ENCODE results near the gene SLC25A31.

SLC25A31 gene

DNA sequence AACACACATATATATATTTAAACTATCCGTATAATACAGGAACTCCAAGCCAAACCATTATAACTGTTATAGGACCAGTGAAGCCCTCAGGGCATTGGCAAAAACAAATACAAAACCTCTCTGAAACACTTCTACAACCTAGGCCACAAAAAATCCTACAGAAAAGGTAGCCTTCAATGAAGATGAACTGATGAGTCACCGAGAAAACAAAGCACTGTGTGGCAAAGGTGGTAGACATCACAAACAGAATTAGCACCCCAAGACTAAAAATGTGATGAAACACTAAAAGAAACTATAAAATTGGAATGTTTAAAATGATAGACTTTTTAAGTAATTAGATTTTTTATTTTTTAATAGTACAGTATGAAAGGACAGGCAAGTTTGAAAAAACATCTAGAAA lies 46.4 kb downstream of the SLC25A31 start:
- DNase-seq (ENCODE audit: low read depth in 2 of 2, low spot score in 1 of 2), result no peak

DNA sequence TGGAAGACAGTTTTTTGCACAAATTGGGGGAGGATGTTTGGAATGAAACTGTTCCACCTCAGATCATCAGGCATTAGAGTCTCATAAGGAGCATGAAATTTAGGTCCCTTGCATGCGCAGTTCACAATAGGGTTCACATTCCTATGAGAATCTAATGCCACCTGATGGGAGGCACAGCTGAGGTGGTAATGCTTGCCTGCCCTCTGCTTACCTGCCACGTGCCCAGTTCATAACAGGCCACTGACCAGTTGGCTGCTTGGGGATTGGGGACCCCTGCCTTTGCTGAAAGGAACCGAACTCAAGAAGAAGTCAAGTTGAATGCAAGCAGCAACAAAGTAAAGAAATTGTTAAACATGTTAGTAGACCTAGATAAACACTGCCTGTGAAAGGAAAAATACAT lies 47.3 kb downstream of the SLC25A31 start:
- no peak for DNase-seq (ENCODE audit: low read depth in 2 of 2, low spot score in 1 of 2)

- no peak for DNase-seq (ENCODE audit: low read depth in 2 of 2, low spot score in 1 of 2)
Measured at GRCh38 chr4:127778102-127778501, 47.9 kb downstream of the SLC25A31 start.

GRCh38 chr4:127780598-127780997 lies 50.4 kb downstream of the SLC25A31 start:
- DNase-seq (ENCODE audit: low read depth in 2 of 2, low spot score in 1 of 2), result no peak

DNA sequence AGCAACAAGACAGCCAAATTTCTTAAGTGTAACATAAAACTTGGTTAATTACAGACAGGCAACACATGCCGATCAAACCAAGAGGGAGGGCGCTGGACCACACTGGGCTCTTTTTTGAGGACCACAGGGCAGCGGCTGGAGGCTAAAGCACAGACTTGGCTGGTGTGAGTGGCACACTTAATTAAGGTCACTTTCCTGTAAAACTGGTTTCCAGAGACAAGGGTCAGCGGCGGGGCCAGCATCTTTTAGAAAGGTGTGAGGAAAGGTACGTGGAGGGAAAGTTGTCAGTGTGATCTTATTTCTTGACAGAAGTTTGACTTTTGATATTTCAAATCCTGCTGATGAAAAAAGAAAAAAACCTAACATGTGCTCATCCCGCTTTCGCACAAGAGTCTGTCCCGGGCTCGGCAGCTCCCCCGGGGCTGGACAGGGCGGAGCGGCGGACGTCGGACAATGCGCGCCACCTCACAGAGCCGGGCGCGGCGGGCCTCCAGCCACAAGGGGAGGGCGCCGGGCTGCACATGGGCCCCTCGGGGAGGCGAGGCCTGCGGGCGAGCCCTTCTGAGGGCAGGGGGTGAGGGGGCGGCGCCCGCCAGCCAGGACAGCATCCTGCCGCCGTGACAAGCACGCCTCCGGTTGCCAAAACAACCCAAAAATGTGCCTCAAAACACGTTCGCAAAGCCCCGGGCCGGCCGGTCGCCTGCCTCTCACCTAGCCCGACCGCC lies 51.3 kb downstream of the SLC25A31 start:
- no peak for DNase-seq (ENCODE audit: low read depth in 2 of 2, low spot score in 1 of 2)

- no peak for DNase-seq (ENCODE audit: low read depth in 2 of 2, low spot score in 1 of 2)
Measured at GRCh38 chr4:127782025-127782274, 51.8 kb downstream of the SLC25A31 start.

GRCh38 chr4:127782275-127783025 lies 52.2 kb downstream of the SLC25A31 start, which contains the start of gene HSPA4L:
Gene HSPA4L, plus strand, starts transcription at chr4:127782322. Its CDS starts 229 bp downstream, at chr4:127782551.
- DNase-seq (ENCODE audit: low read depth in 2 of 2, low spot score in 1 of 2), result no peak

DNA sequence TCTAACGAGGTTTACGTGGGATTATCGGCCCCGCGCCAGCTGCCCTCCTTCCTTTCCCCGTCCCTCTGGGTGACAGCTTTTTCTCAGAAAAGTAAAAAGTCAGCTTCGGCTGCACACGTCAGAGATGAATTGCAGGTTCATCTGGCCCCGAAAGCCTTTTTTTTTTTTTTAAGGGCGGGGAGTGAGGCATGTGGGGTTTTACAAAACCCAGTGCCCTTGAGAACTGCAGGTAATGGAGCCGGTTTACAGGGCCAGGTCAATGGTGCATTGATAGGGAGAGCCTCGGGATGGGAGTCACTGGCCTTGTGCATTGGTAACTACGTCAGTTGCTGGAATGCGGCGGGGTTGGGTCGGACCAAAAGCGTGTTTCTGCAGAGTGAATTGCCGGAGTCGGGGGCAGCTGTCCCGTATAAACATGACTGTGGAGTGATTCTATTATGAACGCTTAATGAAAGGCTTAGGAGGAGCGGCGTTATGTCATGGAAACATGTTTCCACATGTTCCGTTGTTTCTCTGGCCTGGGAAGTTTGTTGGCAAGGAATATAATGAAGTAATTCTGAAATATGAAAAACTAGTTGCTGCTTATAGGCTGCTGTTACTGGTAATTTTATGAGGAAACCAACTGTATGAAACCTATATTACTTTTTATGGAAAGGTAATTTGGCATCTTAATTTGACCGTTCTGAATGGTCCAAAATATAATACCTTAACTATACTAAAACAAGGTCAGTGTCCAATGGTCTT lies 53.0 kb downstream of the SLC25A31 start:
- no peak for DNase-seq (ENCODE audit: low read depth in 2 of 2, low spot score in 1 of 2)

DNA sequence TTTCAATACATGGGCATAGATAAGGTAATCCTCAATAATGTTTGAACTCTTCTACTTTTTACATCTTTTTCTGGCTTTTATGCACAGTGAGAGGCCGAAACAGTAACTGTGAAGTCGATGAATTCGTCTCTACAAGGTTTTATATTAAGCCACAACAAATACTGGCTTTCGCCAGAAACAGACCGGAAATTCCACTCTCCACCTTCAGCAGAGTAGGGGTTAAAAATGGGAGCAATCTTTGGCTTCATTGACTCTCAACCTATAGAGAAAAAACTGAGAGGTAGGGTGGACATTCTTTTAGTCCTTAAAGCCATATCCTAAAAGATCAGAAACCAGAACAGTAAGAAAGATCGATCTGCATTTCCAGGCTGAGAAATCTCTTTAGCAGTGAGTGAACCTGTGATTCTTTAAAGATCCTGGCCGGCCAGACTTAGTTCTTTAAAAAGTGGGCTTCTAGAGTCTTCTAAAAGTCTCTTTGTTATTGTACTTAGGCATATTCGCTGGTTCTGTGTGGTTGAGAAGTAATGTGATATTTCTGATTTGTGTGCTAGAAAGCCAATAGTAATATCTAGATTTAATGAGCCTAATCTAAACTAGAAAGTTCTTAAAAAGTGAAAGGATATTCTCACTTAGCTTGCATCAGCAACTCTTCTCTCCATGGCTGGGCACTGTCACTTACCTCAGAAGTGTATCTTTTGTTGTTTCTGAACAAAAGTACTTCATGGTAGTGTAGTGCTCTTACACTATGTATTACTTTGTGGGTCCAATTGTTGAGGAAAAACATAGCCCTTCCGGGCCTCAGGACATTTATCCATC lies 54.0 kb downstream of the SLC25A31 start:
- no peak for DNase-seq (ENCODE audit: low read depth in 2 of 2, low spot score in 1 of 2)

GRCh38 chr4:127788517-127788916 lies 58.3 kb downstream of the SLC25A31 start:
- DNase-seq (ENCODE audit: low read depth in 2 of 2, low spot score in 1 of 2), result no peak

DNA sequence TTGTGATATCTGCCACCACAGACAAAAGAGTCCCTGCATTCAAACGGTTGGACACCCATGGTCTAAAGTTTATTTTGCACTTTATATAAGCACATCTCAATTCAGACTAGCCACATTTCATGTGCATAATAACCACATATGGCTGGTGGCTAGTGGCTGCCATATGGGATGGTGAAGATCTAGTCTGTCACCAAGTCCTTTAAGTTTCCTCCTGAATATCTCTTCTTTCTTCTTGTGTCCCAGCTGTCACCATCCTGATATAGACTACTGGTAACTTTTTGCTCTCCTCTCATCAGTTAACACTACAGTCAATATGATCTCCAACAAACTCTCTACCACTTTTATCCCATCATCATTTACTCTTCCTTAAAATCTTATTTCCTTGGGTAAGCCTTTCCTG lies 61.2 kb downstream of the SLC25A31 start:
- no peak for DNase-seq (ENCODE audit: low read depth in 2 of 2, low spot score in 1 of 2)

- no peak for DNase-seq (ENCODE audit: low read depth in 2 of 2, low spot score in 1 of 2)
Measured at GRCh38 chr4:127793528-127793927, 63.3 kb downstream of the SLC25A31 start.

- DNase-seq (ENCODE audit: low read depth in 2 of 2, low spot score in 1 of 2), result no peak
Measured at GRCh38 chr4:127799711-127800110, 69.5 kb downstream of the SLC25A31 start.

DNA sequence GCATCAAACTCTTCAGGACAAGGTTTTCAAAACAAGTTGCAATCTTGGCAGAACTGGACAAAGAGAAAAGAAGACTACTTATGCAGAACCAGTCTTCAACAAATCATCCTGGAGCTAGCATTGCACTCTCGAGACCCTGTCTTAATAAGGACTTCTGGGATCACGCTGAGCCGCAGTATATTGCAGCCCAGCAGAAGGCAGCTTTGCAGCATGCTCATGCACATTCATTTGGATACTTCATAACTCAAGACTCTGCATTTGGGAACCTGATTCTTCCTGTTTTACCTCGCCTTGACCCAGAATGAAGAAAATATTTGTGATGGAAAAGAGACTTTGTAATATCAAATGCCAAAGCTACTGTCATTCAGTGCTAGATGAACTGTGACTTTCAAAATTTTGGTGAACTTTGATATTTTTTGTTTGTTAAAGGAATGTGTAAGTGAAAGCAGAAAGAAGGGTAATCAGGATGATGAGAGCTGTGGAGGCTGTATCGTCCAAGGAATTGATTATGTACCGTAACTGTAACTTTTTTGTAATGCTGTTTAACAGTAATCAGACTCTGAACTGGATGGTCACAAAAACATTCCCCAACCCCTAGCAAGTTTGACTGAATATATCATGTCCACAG lies 79.1 kb downstream of the SLC25A31 start:
- DNase-seq (ENCODE audit: low read depth in 2 of 2, low spot score in 1 of 2), result no peak

- DNase-seq (ENCODE audit: low read depth in 2 of 2, low spot score in 1 of 2), result no peak
Measured at GRCh38 chr4:127810551-127810950, 80.4 kb downstream of the SLC25A31 start.

GRCh38 chr4:127822430-127822829 lies 92.2 kb downstream of the SLC25A31 start:
- no peak for DNase-seq (ENCODE audit: low read depth in 2 of 2, low spot score in 1 of 2)

Data from stimulated activated CD8-positive, alpha-beta memory T cell treated with anti-CD3 and anti-CD28 coated beads, Interleukin-4, amount 100 ng/mL, for 1 hour (primary cell).